Keratinocyte (primary cell): ENCODE measurements around the gene PPARD. TPM values are rescaled to one million over a fixed set of nuclear protein-coding genes. Genes with fewer than 3 reads are reported as not detected.

ENCODE experiments used
- DNase-seq: peaks from one replicate; pipeline ENCODE4 v3.0.0-alpha.2; 2011; ENCODE audit warnings: low read depth, missing footprints, low spot score
- FAIRE-seq: peaks from 2 replicates; lab custom pipeline; 2011; peaks lifted over from hg19 to GRCh38; lab: Jason Lieb, UNC
- H2AFZ ChIP-seq: 2 replicates; pipeline ENCODE4 v1.6.0; 2012; ENCODE audit warnings: low read length, control low read depth, inconsistent platforms; ENCODE audit not compliant: control insufficient read depth
- H3K27ac ChIP-seq: 2 replicates; pipeline ENCODE4 v1.5.1; 2011; ENCODE audit warnings: low read length; ENCODE audit not compliant: control insufficient read depth, insufficient read depth
- H3K27me3 ChIP-seq: 3 replicates; pipeline ENCODE4 v1.6.0; 2011; ENCODE audit warnings: low read length; ENCODE audit not compliant: control insufficient read depth, insufficient read depth; ENCODE audit errors: extremely low read depth
- H3K36me3 ChIP-seq, 2 experiments: 2 replicates in 1 of 2; 3 replicates in 1 of 2; pipeline ENCODE4 v1.5.1; 2011; ENCODE audit warnings: low read length in 2 of 2, mild to moderate bottlenecking in 1 of 2; ENCODE audit not compliant: control insufficient read depth in 2 of 2, insufficient read depth in 2 of 2; ENCODE audit errors: extremely low read depth in 1 of 2
- H3K4me1 ChIP-seq: 3 replicates; pipeline ENCODE4 v1.5.1; 2011; ENCODE audit warnings: low read length; ENCODE audit not compliant: control insufficient read depth, insufficient read depth; ENCODE audit errors: extremely low read depth
- H3K4me2 ChIP-seq: 3 replicates; pipeline ENCODE4 v1.6.0; 2011; ENCODE audit warnings: low read depth, low read length; ENCODE audit not compliant: control insufficient read depth, insufficient read depth; ENCODE audit errors: extremely low read depth
- H3K4me3 ChIP-seq, 3 experiments: fragments of 200-600 bp in 1 of 3; sonication (generic) in 1 of 3; 2 replicates in 2 of 3; 3 replicates in 1 of 3; pipeline ENCODE4 v1.5.1; 2011 to 2016; ENCODE audit warnings: low read length in 3 of 3, mild to moderate bottlenecking in 3 of 3, control low read depth in 2 of 3, inconsistent platforms in 1 of 3, low read depth in 1 of 3, mixed read lengths in 1 of 3, mixed run types in 1 of 3, moderate library complexity in 1 of 3; ENCODE audit not compliant: control insufficient read depth in 2 of 3, insufficient read depth in 2 of 3; ENCODE audit errors: extremely low read depth in 1 of 3
- H3K79me2 ChIP-seq: 2 replicates; pipeline ENCODE4 v1.6.0; 2012; ENCODE audit warnings: low read length; ENCODE audit not compliant: control insufficient read depth, insufficient read depth
- H3K9ac ChIP-seq: 3 replicates; pipeline ENCODE4 v1.6.0; 2011; ENCODE audit warnings: low read length; ENCODE audit not compliant: control insufficient read depth, insufficient read depth; ENCODE audit errors: extremely low read depth
- H3K9me1 ChIP-seq: 3 replicates; pipeline ENCODE4 v1.6.0; 2011; ENCODE audit warnings: low read length; ENCODE audit not compliant: control insufficient read depth, insufficient read depth; ENCODE audit errors: extremely low read depth
- H3K9me3 ChIP-seq: 2 replicates; pipeline ENCODE4 v1.5.1; 2012; ENCODE audit warnings: low read depth, low read length; ENCODE audit not compliant: control insufficient read depth
- H4K20me1 ChIP-seq: 3 replicates; pipeline ENCODE4 v1.6.0; 2011; ENCODE audit warnings: low read length; ENCODE audit not compliant: control insufficient read depth, insufficient read depth; ENCODE audit errors: extremely low read depth
- EZH2 ChIP-seq: IDR thresholded peaks from one replicate; pipeline ENCODE4 v1.6.1; 2012; ENCODE audit warnings: inconsistent platforms, mild to moderate bottlenecking, low read length, moderate library complexity
- dilution Hi-C: fragments of 300-500 bp; cut with MboI; formaldehyde crosslinking; loops from one replicate; pipeline ENCODE4 v1.7.0; 2020; ENCODE audit warnings: low sequenced_read_pairs; ENCODE audit not compliant: extremely low pct_ligation_motif_present
- polyA plus RNA-seq, 5 experiments: library from polyadenylated mRNA; depleted of rRNA in 3 of 5; stranded (reverse) in 3 of 5; stranded (forward) in 1 of 5; unstranded in 1 of 5; fragments of >200 nt; gene quantifications; 1 replicate in 1 of 5; 2 replicates in 3 of 5; 3 replicates in 1 of 5; pipeline versions ENCODE4 v1.2.1 to v1.2.3, GENCODE V29; 2011 to 2012; ENCODE audit warnings: missing spikeins in 2 of 5, low read depth in 1 of 5, low replicate concordance in 1 of 5
- TF ChIP-seq, protein P1 (sequence below), 3 experiments: IDR thresholded peaks in 1 of 3; conservative IDR thresholded peaks in 1 of 3; optimal IDR thresholded peaks in 1 of 3; 2 replicates in 2 of 3; 3 replicates in 1 of 3; pipeline versions ENCODE3 to v1.5.1; 2011; ENCODE audit warnings: low read length in 3 of 3, mild to moderate bottlenecking in 3 of 3, moderate library complexity in 2 of 3, control low read depth in 1 of 3, inconsistent platforms in 1 of 3; ENCODE audit not compliant: insufficient read depth in 2 of 3; ENCODE audit errors: extremely low read depth in 1 of 3

Gene PPARD
- polyA plus RNA-seq, 1 donor (not counting 4 experiments of a cell fraction or from before 2014, with no cell fraction given): 15.1 TPM

DNA sequence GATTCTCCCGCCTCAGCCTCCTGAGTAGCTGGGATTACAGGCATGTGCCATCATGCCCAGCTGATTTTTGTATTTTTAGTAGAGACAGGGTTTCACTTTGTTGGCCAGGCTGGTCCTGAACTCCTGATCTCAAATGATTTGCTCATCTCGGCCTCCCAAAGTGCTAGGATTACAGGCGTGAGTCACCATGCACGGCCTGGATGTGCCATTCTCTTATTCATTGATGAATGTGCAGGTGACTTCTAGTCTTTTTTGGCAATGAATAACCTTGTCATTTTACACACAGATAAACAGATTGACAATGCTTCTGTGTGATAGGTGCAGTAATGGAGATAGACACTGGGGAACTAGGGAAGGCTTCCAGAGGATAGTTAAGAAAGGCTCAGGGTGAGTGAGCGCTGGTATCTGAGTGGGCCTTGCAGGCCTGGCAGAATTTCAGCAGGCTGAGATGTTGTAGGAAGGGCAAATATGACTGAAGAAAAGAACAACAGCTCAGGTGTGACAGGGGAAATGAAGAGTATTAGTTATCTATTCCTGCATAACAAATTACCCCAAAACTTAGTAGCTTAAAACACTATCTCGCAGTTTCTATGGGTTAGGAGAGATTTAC lies 23.3 kb downstream of the PPARD start:
- H3K9ac ChIP-seq: no peak overlapping the region
- no peak overlapping the region for H2AFZ ChIP-seq
- peaks cover 12% of the 10 kb centered on the region for H3K79me2 ChIP-seq
- H3K9me3 ChIP-seq: no peaks in the 10 kb centered on the region
- H3K27me3 ChIP-seq: no peaks in the 10 kb centered on the region
- no peak overlapping the region for H3K4me3 ChIP-seq
- H3K27ac ChIP-seq: no peak overlapping the region
- no peak for DNase-seq
- no peak for FAIRE-seq
- no peak for TF ChIP-seq EZH2
- TF ChIP-seq, protein P1, sequence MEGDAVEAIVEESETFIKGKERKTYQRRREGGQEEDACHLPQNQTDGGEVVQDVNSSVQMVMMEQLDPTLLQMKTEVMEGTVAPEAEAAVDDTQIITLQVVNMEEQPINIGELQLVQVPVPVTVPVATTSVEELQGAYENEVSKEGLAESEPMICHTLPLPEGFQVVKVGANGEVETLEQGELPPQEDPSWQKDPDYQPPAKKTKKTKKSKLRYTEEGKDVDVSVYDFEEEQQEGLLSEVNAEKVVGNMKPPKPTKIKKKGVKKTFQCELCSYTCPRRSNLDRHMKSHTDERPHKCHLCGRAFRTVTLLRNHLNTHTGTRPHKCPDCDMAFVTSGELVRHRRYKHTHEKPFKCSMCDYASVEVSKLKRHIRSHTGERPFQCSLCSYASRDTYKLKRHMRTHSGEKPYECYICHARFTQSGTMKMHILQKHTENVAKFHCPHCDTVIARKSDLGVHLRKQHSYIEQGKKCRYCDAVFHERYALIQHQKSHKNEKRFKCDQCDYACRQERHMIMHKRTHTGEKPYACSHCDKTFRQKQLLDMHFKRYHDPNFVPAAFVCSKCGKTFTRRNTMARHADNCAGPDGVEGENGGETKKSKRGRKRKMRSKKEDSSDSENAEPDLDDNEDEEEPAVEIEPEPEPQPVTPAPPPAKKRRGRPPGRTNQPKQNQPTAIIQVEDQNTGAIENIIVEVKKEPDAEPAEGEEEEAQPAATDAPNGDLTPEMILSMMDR (optimal IDR thresholded peaks at IDR 0.05 in 1 of 3, IDR thresholded peaks at IDR 0.05 in 1 of 3, conservative IDR thresholded peaks at IDR 0.05 in 1 of 3; ENCODE audit: extremely low read depth in 1 of 3, insufficient read depth in 2 of 3, low read length in 3 of 3): no peak
- H4K20me1 ChIP-seq: no peaks in the 10 kb centered on the region
- no peak overlapping the region for H3K4me2 ChIP-seq
- peaks cover 28% of the 10 kb centered on the region for H3K4me1 ChIP-seq
- H3K9me1 ChIP-seq: peaks cover 4% of the 10 kb centered on the region
- no peaks in the 10 kb centered on the region for H3K36me3 ChIP-seq
- dilution Hi-C loops: no loop called here

DNA sequence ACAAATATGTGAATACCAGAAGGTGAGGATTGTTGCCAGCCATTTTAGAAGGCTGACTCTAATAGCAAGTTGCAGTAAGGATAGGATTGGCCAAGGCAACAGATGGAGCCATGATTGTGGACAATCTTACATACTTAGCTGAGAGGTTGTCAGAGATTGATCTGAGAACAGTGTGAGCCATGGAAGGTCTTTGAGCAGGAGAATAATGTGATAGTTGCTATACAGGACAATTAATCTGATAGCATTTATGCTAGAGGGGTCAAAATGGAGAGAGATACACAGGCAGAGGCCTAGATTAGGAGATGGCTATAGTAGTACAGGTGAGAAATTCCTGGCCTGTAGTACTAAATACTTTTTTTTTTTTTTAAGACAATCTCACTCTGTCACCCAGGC lies 23.8 kb downstream of the PPARD start:
- peaks cover 9% of the 10 kb centered on the region for H3K79me2 ChIP-seq
- H4K20me1 ChIP-seq: no peaks in the 10 kb centered on the region
- H3K9me1 ChIP-seq: peaks cover 4% of the 10 kb centered on the region
- no peaks in the 10 kb centered on the region for H3K27me3 ChIP-seq
- no peak for DNase-seq
- H3K4me1 ChIP-seq: peaks cover 33% of the 10 kb centered on the region
- H3K27ac ChIP-seq: no peak overlapping the region
- FAIRE-seq: no peak
- H3K4me2 ChIP-seq: no peak overlapping the region
- no peaks in the 10 kb centered on the region for H3K9me3 ChIP-seq
- H2AFZ ChIP-seq: no peak overlapping the region
- dilution Hi-C loops: no loop called here
- no peak overlapping the region for H3K9ac ChIP-seq
- no peak overlapping the region for H3K4me3 ChIP-seq
- no peaks in the 10 kb centered on the region for H3K36me3 ChIP-seq
- TF ChIP-seq, protein P1 (optimal IDR thresholded peaks at IDR 0.05 in 1 of 3, IDR thresholded peaks at IDR 0.05 in 1 of 3, conservative IDR thresholded peaks at IDR 0.05 in 1 of 3; ENCODE audit: extremely low read depth in 1 of 3, insufficient read depth in 2 of 3, low read length in 3 of 3): no peak
- no peak for TF ChIP-seq EZH2
